Kidney capillary endothelial cell (primary cell): ENCODE results near the gene LPAR6.

Experiments used
- DNase-seq: peaks from one replicate; pipeline ENCODE4 v3.0.0-alpha.2; 2018; ENCODE audit warnings: low spot score

Gene LPAR6

GRCh38 chr13:48414501-48414900 is 1.6 kb upstream of the LPAR6 start:
- DNase-seq = no peak

GRCh38 chr13:48411841-48412531 is 927 bp downstream of the LPAR6 start:
- no peak for DNase-seq

DNA sequence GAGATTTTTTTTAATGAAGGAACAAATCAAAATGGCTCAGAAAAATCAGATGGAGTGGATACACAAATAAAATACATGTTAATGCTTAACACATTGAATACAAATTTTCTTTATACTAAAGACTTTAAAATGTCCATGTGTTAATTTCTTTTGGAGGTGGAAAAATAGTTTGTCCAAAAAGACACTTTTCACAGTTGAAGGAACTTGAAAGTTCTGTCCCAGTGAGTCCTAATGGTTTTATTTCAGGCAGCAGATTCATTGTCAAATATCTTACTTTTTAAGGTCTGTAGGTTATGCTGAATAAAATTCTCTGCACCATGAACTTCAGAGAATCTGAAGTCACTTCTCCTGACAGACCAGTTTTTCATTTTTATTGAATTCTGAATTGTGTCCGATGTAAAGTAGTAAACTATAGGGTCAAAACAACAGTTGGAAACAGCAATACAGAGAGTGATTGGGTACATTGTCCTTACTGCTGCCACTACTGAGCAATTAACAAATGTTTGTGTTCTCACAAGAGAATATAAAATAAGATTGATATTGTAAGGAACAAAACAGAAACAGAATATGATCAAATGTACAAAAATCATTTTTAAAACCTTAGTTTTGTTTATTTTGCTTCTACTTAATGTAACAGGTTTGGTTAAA is 1.6 kb downstream of the LPAR6 start:
- no peak for DNase-seq

- DNase-seq = no peak
Measured at GRCh38 chr13:48410199-48410598, 2.7 kb downstream of the LPAR6 start.

DNA sequence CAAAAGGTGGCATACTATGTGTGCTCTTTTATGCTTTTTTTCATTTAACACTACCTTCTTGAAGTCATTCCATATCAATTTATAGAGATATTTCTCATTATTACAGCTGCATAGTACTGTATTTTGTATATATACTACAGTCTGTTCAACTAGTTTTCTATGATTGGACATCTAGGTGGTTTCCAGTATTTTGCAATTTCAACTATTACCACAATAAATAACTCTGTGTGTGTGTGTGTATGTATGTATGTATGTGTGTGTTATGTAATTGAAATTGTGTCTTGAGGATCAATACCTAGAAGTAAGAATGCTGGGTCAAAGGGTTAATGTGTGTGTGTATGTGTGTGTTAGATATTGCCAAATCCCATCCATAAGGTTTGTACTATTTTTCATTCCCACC is 7.0 kb downstream of the LPAR6 start:
- no peak for DNase-seq

GRCh38 chr13:48404952-48405351 is 8.0 kb downstream of the LPAR6 start:
- DNase-seq = no peak

GRCh38 chr13:48403913-48404312 is 9.0 kb downstream of the LPAR6 start:
- DNase-seq = no peak

- DNase-seq = no peak
Measured at GRCh38 chr13:48403151-48403631, 9.7 kb downstream of the LPAR6 start.

GRCh38 chr13:48402325-48402932 is 10.5 kb downstream of the LPAR6 start:
- no peak for DNase-seq

GRCh38 chr13:48401480-48401879 is 11.4 kb downstream of the LPAR6 start:
- DNase-seq = peak; percentile 16

- peak; percentile 56 for DNase-seq
Measured at GRCh38 chr13:48400850-48401291, 12.0 kb downstream of the LPAR6 start.

GRCh38 chr13:48400090-48400694 is 12.7 kb downstream of the LPAR6 start:
- DNase-seq = peak; percentile 6

DNA sequence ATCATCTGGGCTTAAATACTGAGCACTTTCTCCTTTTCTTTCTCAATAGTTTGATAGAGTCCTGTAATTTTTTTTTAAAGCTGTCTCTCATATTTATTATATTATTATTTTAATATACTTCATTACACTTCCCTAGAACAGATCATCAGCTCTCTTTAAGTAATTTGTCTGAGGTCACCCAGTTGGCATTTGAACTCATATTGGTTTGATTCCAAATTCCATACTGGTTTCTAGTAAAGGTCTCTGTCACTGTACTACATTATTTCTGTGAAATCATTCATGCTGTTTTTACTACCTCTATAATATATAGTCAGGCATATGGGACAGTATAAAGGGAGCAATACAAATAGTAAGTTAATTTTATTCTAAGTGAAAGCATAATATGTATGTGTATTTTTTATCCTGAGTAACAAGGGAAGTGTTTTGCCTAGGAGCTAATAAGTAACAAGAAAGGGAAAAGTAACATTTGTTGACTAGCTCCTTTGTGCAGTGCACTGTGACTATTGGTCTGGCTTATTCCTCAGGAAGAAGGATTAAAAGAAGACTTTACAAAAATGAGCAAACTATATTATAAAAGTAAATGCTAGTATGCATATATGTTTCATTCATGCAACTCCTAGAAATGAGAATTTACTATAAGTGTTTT is 14.3 kb downstream of the LPAR6 start:
- no peak for DNase-seq

DNA sequence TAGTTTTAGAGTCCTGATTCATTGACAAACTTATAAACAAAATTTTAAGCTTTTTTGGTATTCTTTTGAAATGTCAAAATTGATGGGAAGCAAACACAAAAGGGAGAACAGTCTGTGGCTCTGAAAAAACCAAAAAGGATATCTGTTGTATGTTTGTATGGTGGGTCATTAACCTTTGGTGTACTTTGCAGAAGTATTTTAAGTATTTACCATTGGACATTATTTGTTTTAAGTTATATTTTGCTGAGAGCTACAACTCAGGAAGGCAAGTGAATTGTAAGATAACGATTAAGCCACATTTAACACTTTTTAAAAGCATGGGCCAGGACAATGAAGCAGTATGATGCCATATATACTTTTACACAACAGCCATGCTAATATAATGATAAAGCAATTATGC is 15.2 kb downstream of the LPAR6 start:
- DNase-seq = no peak

DNA sequence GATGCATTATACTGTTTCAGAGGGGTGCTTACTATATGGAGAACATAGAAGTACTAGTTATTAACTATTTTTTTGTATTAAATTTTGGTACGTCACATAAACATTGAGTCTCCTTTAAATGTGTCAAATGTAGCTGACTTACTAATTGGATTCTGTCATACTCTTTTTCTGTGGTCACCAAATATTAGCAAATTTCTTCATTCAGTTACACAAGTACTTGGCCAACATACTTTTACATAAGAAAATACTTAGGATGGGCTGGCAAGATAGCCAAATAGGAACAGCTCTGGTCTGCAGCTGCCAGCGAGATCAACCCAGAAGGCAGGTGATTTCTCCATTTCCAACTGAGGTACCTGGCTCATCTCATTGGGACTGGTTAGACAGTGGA is 19.2 kb downstream of the LPAR6 start:
- DNase-seq = no peak

GRCh38 chr13:48393030-48393697 is 19.7 kb downstream of the LPAR6 start:
- DNase-seq = no peak

DNA sequence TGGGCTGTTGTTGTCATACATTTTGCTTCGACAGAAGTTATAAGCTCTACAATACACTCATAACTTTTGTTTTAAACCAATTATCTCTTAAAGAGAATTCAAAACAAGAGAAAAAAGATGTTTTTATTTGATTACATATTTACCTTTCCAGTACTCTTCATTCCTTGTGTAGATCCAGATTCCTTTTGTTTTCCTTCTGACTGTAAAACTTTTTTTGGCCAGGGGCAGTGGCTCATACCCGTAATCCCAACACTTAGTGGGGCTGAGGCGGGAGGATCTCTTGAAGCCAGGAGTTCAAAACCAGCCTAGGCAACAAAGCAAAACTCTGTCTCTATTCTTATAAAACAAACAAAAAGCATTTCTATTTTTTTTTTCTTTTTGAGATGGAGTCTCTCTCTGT is 21.7 kb downstream of the LPAR6 start:
- no peak for DNase-seq

GRCh38 chr13:48386816-48387215 is 26.1 kb downstream of the LPAR6 start:
- DNase-seq = no peak

DNA sequence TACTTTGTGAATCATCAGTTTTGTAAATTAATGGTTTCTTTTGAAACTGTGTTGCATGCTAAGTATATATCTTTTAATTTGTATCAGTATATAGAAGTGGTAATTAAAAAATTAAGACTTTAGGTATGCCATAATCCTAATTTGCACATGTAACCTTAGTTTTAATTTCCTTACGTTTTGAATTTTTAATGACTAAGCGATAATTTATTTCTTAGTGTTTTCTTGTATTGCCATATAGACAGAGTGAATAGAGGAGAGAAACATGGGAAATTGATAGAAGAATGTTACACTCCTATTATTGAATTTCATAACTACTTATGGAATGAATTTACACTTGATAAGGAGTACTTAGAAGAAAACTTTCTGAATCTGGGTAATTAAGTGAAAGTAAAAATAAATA is 29.5 kb downstream of the LPAR6 start:
- no peak for DNase-seq

DNA sequence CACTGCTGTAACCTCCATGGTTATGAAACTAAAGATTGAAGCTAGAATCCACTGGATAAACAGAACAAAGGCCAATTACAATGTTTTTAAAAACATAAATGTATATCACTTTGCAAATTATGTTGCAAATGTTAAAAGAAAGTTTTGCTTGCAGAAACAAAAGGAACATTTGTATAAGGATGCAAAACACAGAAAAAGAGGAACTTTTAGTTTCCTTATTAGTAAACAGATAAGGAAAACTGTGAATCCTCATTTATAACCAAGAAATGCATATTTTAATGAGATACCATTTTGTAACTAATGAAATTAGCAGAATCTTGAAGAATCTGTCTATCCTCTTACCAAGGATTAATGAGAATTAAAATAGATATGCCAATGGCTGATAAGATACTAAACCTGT is 32.3 kb downstream of the LPAR6 start:
- no peak for DNase-seq

DNA sequence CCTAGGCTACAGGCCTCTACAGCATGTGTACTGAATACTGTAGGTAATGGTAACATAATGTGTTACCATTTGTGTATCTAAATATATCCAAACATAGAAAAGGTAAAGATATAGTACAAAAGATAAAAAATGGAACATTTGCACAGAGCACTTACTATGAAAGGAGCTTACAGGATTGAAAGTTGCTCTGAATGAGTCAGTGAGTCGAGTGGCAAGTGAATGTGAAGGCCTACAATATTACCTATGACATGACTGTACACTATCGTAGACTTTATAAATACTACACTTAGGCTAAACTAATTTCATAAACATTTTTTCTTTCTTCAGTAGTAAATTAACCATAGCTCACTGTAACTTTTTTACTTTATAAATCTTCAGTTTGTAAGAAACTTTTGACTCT is 35.1 kb downstream of the LPAR6 start:
- no peak for DNase-seq

GRCh38 chr13:48370815-48371214 is 42.1 kb downstream of the LPAR6 start:
- DNase-seq = no peak
